Amniotic epithelial cell (primary cell): ENCODE data around the gene ZRANB1.

Experiments used
- DNase-seq: peaks from one replicate; pipeline ENCODE4 v3.0.0-alpha.2; 2010; ENCODE audit warnings: low read depth

ZRANB1 gene

DNA sequence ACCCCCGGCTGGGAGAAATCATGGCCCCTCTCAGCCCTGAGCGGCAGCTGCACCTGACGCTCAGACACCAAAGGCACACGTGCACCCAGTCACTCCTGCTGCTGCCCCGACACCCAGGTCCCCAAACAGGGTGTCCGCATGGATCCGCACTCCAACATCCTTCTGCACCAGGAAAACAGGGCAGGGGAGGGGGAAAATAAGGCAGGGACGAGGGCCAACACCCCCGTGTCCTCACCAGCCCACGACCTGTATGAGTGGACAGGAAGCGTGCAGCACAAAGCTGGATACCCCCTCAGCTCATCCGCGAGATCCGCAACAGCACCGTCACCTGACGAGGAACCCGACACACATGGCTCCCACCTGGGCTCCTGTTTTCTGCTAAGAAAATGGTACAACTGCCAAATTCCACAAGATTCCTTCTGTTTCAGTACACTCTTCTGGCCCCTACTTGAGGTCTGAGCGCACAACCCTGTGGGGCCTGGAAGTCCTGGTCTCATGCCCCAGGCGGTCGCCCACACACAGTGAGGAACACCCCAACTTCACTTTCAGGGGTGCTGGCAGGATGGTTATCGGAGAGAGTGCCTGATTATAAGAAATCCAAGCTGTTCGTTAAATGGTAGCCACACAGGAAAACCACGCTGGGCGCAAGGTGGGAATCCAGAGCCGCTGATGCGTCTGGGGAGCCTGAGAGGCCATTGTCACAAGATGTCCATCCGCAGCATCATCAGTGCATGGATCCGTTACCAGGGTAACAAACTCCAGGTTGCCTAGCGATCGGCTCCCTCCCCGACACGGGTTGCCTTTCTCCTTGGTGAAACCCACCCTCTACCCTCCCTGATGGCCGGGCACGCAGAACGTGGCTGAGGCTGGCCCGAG lies 63.6 kb downstream of the ZRANB1 start:
- no peak for DNase-seq

DNA sequence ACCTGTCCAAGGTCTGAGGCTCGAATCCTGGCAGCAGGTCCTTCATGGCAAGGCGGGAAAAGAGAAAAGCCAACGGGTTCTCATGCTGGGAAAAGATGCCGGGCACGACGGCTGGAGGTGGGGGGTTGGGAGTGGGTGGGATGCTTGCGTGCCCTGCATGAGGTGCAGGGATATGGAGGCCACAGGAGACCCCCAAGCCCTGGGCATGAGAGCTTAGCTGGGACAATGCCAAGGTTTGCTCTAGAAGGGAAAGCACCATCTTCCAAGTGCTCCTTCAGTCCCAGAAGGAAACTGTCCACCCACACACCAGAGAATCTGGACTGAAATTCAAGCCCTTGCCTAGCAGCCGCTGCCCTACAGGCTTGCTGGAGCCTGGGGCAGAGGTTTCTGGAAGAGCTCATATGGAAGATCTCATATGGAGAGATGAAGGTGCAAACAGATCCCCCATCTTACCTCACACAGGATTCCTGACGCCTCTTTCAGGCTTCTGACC lies 64.3 kb downstream of the ZRANB1 start:
- DNase-seq, result no peak

- DNase-seq, result no peak
Observed at GRCh38 chr10:125006921-125007426, 65.1 kb downstream of the ZRANB1 start.

DNA sequence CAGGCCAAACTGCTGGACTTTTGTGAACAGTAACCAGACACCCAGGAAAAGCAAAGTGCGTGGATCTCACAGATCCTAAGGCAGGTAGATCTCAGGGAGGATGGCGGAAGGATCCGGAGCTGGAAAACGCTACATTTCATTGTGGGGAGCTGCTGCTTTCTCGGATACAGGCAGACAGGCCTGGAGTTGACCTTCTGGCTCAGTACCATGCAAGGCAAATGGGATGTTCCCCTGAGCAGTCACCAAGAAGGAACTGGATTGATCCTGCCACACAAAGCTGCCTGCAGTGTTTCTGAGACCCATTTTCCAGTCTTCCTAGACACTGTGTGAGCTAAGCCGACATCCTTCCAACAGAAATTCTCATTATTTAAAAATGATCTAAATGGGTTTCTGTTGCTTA lies 65.5 kb downstream of the ZRANB1 start:
- no peak for DNase-seq

- DNase-seq, result no peak
Observed at GRCh38 chr10:125008689-125009638, 67.0 kb downstream of the ZRANB1 start.

GRCh38 chr10:125009661-125010161 lies 67.8 kb downstream of the ZRANB1 start:
- DNase-seq, result no peak

DNA sequence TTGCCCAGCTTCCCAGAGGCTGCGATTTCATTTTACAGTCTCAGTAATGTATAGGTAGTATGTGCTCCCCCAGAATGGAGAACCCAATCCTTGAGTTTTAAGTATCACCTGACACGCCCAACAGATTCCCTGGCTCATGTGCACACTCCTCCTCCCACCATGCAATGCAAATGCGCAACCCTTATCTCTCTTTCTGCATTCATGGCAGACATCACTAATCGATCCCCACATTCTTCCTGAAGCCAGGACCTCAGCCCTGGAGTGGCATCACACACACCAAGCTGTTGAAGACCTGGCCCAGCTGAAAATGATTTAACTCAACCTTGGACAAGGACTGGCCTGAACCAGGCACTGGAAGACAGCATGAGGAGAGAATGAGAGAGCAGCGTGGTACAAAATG lies 68.4 kb downstream of the ZRANB1 start:
- peak; percentile 18 for DNase-seq

GRCh38 chr10:125011171-125011925 lies 69.4 kb downstream of the ZRANB1 start:
- no peak for DNase-seq

DNA sequence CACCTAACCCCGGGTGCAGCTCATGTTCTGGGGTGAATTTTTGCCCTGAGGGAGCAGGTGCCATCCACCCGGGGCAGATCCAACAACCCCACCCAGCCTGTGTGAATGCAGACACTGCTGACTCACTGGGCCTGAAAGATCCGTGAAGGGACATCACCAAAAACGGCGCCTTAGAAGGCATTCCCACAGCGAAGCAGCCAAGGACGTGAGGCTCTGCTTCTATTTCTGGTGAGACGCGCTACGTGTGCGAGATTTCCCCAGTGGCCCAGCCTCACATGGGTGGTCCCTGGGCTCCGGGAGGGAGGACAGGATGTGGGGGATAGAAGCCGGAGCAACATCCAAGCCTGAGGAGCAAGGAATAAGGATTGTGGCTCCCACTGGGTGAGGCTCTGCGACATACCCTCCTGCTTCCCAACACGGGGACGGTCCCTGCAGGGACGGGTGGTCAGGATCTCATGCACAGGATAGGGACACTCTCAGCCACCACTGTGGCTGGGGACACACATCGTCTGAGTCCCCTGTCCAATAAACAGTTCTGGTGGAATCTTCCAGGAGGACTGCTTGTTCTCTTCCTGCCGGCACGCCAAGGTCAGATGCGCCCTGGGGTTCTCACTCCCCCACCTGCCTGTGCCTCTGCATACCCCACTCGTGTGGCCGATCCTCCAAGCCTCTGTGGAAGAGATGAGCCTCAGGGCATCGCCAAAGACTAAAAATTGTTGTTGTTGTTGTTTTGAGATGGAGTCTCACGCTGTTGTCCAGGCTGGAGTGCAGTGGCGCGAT lies 70.2 kb downstream of the ZRANB1 start:
- no peak for DNase-seq

DNA sequence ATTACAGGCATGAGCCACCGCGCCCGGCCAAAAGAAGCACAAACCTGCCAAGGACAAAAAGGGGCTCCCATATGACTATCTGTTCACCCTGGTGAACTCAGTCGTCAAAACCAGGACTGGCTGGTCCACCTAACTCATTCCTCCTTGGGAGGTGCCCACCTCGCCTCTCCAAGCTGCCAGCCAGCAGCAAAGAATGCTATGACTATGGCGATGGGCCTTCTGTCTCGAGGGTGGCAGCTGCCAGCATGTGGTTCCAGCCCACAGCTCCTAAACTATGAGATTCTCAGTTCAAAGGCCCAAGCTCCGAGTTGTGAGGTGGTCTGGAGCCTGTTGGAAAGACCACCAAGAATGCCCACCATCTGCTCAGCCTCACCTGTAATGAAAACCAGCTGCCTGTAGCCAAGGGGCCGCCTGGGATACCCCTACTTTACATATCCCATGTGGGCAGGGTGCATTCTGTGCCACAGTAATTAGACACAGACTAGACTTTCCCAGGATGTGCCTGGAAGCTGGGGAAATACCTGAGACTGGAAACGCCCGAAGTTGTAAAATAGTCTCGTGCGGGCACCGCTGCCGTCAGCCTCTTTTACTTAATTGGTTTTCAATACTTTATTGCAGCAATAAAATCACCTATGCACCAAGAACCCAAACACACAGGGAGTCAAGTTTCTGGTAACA lies 71.1 kb downstream of the ZRANB1 start:
- DNase-seq, result no peak

GRCh38 chr10:125013529-125013872 lies 71.6 kb downstream of the ZRANB1 start:
- DNase-seq, result no peak

DNA sequence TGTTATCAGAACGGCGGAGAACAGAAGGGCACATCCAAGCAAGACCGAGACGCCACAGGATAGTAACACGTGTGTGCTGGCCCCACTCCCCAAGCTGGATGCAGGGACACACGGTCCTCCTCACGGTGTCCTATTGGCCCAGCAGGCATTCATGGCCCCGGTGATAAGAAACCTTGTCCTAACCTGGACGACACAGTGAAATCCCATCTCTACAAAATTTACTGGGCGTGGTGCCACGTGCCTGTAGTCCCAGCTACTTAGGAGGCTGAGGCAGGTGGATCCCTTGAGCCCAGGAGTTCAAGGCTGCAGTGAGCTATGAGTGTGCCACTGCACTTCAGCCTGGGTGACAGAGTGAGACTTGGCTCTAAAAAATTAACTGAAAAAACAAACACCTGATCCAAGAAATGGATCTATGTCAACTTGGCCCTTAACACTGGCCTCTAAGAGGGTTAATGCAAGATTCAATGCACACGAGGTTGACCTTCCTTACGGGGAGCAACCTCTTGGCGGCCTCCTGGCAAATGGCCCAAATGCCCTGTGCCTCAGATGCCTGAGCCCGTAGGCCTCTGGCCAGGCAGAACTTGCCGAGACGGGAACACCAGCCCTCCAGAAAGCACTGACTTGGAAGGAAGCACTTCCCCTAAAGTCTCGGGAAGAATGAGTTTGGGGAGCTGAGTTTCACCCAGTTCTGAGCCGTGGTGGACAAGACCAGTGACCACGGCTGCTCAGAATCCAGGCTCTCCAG lies 72.3 kb downstream of the ZRANB1 start:
- DNase-seq, result no peak

- no peak for DNase-seq
Observed at GRCh38 chr10:125014836-125015355, 73.0 kb downstream of the ZRANB1 start.

GRCh38 chr10:125015356-125015944 lies 73.5 kb downstream of the ZRANB1 start:
- no peak for DNase-seq

DNA sequence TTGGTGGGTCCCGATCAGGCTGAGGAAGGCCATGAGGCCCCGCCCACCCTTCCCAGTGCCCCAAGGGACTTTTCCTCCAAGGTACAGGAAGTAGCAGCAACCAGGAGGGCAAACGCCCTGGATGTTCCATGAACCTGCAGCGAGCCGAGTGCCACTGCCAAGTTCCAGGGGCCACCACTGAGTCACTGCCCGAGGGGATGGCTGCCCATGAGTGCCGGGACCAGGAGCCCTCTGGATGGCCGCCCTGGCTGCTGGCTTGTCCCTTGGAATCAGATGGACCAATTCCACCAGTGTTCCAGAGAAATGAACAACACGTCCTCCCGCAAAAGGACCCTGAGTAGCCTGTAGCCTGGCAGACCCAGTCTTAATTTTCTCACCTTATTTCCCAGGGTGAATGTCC lies 74.2 kb downstream of the ZRANB1 start:
- no peak for DNase-seq

DNA sequence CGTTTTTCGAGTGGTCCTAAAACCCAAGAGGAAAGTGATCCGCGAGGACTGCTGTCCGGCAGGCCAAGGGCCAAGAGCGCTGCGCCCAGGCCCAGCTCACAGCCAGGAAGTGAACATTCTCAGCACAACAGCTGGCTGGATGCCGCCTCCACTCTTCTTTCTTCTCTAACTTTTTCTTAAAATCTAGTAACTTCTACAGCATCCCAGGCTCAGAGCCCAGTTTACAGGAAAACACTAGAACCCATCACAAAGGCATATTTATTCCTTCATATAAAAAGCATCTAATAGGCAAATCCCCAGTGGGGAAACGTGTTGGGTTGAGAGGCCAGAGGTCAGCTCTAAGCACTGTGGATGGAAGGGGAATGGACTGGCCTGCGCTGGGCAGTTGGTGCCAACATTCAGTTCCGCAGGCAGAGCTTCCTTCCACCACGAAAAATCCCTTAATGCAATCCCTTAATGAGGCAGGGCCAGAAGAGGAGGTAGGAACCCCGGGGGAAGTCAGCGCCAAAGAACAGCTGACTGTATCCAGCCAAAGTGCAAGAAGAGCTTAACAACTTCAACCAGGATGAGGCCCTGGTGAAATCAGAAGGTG lies 74.8 kb downstream of the ZRANB1 start:
- no peak for DNase-seq

- DNase-seq, result no peak
Observed at GRCh38 chr10:125017547-125018298, 75.8 kb downstream of the ZRANB1 start.
